CD4-positive, alpha-beta T cell treated with Interleukin-6 at 100 ng/mL for 8 hours (primary cell): ENCODE data around the gene MPPED1.

Source experiments
- DNase-seq: peaks from one replicate; pipeline ENCODE4 v3.0.0-alpha.2; 2020; ENCODE audit warnings: mixed read lengths, low spot score

MPPED1 gene

GRCh38 chr22:43521716-43522115 lies 109.9 kb downstream of the MPPED1 start:
- no peak for DNase-seq

GRCh38 chr22:43526117-43526655 lies 114.4 kb downstream of the MPPED1 start:
- DNase-seq, result no peak

GRCh38 chr22:43526946-43527345 lies 115.1 kb downstream of the MPPED1 start:
- DNase-seq, result no peak

GRCh38 chr22:43528601-43529360 lies 117.0 kb downstream of the MPPED1 start:
- DNase-seq, result no peak

- DNase-seq, result no peak
These were observed 117.6 kb downstream of the MPPED1 start for GRCh38 chr22:43529461-43529860.

GRCh38 chr22:43529934-43530333 lies 118.1 kb downstream of the MPPED1 start:
- DNase-seq, result no peak

- no peak for DNase-seq
These were observed 118.8 kb downstream of the MPPED1 start for GRCh38 chr22:43530349-43531201.

- no peak for DNase-seq
These were observed 119.8 kb downstream of the MPPED1 start for GRCh38 chr22:43531651-43532050.

- no peak for DNase-seq
These were observed 120.7 kb downstream of the MPPED1 start for GRCh38 chr22:43532301-43533155.

- no peak for DNase-seq
These were observed 121.3 kb downstream of the MPPED1 start for GRCh38 chr22:43533156-43533530.

GRCh38 chr22:43533656-43534428 lies 122.0 kb downstream of the MPPED1 start:
- no peak for DNase-seq

GRCh38 chr22:43534916-43535315 lies 123.1 kb downstream of the MPPED1 start:
- DNase-seq, result no peak

GRCh38 chr22:43535336-43535735 lies 123.5 kb downstream of the MPPED1 start:
- DNase-seq, result no peak

- no peak for DNase-seq
These were observed 123.9 kb downstream of the MPPED1 start for GRCh38 chr22:43535741-43536140.

- no peak for DNase-seq
These were observed 125.3 kb downstream of the MPPED1 start for GRCh38 chr22:43537019-43537585.

GRCh38 chr22:43539572-43540528 lies 128.0 kb downstream of the MPPED1 start:
- no peak for DNase-seq

GRCh38 chr22:43540529-43540923 lies 128.7 kb downstream of the MPPED1 start:
- DNase-seq, result no peak

GRCh38 chr22:43541022-43541421 lies 129.2 kb downstream of the MPPED1 start:
- DNase-seq, result no peak

- no peak for DNase-seq
These were observed 129.9 kb downstream of the MPPED1 start for GRCh38 chr22:43541462-43542407.
